Activated CD8-positive, alpha-beta memory T cell treated with anti-CD3 and anti-CD28 coated beads, Interleukin-2, amount 50 U/mL, for 48 hours (primary cell): ENCODE measurements around the gene ADARB1.
A peak's percentile ranks its signal among the peaks of the same experiment; 100 is the strongest.

Experiments
- DNase-seq: peaks from one replicate; pipeline ENCODE4 v3.0.0-alpha.2; 2020

The ADARB1 gene

GRCh38 chr21:45215213-45215612, 140.8 kb downstream of the ADARB1 start:
- no peak for DNase-seq

- no peak for DNase-seq
Measured at GRCh38 chr21:45217010-45217409, 142.6 kb downstream of the ADARB1 start.

GRCh38 chr21:45219517-45219916, 145.1 kb downstream of the ADARB1 start:
- no peak for DNase-seq

DNA sequence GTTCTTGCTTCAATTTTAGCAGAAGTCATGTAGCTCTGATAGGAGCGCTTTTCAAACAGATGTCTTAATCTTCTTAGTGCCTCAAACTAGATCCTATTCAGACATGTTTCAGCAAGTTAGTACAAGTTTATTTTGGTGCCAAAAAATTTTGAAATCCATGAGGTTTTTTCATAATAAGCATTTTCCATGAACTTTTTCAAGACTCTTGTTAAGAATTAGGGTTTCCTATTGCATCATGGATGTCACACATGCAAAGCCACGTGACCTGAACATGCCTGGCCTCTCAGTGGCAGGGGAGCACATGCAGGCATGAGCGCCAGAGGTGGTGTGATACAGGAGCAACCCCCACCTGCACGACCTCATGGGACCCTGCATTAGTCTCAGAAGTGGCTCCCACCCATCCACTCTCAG, 145.7 kb downstream of the ADARB1 start:
- no peak for DNase-seq

DNA sequence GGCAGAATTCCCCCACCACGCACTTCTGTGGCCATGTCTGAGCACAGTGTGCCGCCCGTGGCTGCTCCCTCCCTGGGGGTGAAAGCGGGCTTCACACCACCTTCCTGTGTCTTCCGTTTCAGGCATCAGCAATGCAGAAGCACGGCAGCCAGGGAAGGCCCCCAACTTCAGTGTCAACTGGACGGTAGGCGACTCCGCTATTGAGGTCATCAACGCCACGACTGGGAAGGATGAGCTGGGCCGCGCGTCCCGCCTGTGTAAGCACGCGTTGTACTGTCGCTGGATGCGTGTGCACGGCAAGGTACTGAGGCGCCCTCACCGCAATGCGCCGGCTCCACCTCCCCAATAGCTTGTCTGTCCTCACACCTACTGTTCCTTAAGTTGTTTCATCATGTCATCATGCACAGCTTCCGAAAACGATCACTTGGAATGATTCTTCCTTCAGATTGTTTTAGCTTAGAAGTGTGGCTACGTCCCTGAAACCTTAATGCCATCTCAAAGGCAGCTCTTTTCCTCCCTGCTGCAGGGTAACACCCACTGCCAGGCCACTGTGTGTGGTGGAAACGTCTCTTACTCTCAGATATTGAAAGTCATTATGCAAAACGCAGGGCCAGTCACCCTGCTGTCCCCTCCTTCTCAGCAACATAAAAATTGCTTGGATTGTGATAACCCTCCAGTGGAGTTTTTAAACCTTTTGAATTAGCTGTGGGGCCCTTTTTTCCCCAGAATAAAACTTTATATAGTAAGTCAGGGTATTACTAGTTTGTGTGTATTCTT, 146.5 kb downstream of the ADARB1 start:
- no peak for DNase-seq

- no peak for DNase-seq
Measured at GRCh38 chr21:45222001-45222400, 147.6 kb downstream of the ADARB1 start.

DNA sequence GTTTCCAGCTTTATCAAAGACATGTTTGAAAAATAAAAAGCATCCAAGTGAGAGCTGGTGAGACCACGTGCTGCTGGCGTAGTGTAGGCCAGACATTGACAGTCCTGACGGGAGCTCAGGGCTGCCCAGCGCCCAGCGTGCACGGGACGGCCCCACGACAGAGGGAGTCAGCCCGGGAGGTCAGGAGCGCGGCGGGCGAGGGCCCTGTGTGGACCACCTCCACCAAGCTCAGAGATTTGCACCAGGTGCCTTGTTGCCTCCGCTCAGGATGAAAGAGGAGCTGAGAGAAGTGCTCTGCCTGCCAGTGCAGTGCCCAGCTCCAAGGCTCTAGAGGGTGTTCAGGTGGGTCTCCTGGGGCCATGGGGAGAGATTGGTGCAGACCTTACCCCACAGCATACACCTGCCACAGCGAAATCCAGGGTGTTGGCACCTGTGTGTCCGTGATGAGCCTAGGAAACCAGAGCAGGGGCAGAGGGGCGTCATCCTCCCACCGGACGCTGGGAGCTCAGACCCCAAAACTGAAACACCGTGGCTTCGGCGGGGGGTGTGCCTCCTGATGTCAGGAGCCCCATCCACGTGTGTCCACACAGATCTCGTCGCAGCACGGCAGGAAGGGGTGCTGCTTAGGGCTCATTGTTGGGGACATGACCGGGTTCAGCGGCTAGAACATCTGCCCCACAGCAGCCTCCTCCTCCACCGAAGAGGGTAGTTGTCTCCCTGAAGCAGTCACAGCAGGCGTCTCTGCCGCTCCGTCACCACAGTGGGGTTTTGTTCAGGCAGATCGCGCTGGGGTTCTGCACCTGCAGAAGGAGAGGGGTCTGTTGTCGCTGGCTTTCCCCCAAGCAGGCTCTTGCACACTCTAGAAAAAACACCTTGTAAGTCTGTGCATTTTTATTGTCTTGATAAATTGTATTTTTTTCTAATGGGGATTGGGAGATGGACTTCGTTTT, 149.1 kb downstream of the ADARB1 start:
- no peak for DNase-seq

DNA sequence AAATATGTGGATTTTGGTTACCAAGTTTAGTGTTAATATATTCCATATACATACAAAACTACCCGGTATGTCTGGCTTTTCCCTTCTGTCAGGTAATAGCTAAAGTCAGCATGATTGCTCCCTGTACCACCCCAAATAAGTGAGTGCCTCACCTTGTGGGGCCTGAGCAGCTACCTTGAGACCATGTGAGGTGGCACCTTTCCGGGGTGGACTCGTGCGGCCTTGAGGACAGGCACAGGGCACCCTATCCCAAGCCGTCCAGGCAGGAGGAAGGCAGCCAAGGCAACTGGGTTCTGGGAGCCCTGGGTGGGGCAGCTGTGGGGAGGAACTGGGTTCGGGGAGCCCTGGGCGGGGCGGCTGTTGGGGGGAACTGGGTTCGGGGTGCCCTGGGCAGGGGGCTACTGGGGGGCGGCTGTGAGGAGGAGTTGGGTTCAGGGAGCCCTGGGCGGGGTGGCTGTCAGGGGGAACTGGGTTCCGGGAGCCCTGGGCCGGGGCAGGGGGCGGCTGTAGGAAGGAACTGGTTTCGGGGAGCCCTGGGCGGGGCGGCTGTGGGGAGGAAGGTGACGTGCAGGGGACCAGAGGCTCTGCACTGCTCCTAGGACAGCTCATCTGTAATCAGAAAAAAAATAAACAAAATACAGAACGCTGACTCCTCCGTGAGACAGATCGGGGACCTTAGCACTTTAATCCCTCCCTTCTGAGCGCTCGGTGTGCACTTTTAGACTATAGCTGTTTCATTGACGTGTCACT, 150.0 kb downstream of the ADARB1 start:
- no peak for DNase-seq

- DNase-seq, result no peak
Measured at GRCh38 chr21:45225041-45225740, 150.8 kb downstream of the ADARB1 start.

GRCh38 chr21:45225741-45226327, 151.5 kb downstream of the ADARB1 start:
- DNase-seq, result no peak

GRCh38 chr21:45226540-45227326, 152.4 kb downstream of the ADARB1 start:
- no peak for DNase-seq

GRCh38 chr21:45227735-45228134, 153.4 kb downstream of the ADARB1 start:
- DNase-seq, result no peak

DNA sequence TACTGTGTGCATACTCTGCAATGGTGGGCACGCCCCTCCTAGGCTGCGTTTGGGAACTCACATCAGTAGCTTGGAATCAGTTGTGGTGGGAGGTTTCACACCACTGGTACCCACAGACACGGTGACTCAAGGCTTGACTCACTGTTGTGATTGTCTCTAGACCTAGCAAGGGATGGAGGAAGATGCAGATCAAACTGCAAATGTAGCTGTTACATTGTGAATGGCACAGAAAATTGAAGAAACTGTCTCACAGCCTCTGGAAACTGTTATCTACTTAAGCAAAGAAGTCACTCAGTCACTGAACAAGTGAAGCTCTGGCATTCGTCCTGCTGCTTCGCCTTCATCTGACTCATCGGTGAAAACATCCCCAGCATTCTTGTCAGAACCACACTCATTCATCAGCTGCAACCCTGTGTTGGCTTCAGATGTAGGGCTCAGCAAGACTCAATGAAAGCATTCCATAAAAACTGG, 153.8 kb downstream of the ADARB1 start:
- peak; percentile 85 for DNase-seq

GRCh38 chr21:45228656-45229240, 154.4 kb downstream of the ADARB1 start:
- DNase-seq, result no peak

GRCh38 chr21:45231705-45232104, 157.3 kb downstream of the ADARB1 start:
- no peak for DNase-seq

- no peak for DNase-seq
Measured at GRCh38 chr21:45234127-45234526, 159.7 kb downstream of the ADARB1 start.

DNA sequence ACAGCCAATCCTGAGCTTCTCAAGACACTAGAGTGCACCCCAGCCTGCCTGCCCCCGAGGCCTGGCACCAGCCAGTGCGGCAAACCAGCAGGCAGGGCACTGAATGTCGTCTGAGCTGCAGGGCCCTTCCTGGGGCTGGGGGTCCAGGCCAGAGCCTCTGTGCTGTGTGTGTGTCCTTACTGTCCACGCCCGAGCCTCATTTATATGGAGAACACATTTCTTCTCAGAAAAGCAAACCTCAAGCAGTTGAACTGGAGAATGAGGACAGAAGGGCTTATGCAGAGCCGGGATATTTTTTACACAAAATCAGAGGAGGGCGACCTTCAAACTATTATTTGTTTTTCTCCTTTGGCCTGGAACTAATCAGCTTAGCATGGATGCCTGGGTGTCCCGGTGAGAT, 160.6 kb downstream of the ADARB1 start:
- DNase-seq, result no peak

- no peak for DNase-seq
Measured at GRCh38 chr21:45235488-45235887, 161.1 kb downstream of the ADARB1 start.

- DNase-seq, result no peak
Measured at GRCh38 chr21:45236481-45236880, 162.1 kb downstream of the ADARB1 start.

DNA sequence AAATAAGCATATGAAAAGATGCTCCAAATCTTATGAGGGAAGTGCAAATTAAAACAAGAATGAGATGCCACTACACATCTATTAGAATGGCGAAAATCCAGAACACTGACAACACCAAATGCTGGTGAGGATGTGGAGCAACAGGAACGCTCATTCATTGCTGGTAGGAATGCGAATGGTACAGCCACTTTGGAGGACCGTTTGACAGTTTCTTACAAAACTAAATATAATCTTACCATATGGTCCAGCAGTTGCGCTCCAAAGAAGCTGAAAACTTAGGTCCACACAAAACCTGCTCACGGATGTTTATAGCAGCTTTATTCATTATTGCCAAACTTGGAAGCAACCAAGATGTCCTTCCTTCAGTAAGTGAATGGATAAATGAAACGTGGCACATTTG, 163.0 kb downstream of the ADARB1 start:
- no peak for DNase-seq

DNA sequence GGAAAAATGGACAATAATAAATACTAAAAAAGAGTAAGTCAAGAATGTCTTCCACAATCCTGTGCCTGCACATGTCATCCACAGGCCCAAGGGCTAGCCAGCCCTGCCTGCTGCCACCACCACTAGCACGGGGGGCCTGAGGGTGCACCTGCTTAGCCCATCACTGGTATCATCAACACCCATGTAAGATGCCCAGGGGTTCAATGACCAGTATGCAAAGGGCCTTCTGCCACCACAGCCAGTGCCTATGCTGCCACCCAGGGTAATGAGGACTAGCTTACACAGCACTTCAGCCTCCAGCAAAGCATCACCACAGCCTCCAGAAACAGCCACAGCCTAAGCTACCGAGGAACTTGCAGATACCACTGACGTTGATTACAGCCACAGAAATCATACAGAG, 167.0 kb downstream of the ADARB1 start:
- DNase-seq, result peak; percentile 29
